HuH-7 (cell line): ENCODE measurements around the gene DNAJC11.
A peak's percentile ranks its signal among the peaks of the same experiment; 100 is the strongest.
"Not testable (repeated sequence)": the region's sequence is repeated elsewhere in the genome, so short reads cannot be mapped to it uniquely, and the experiment has no call there.

Experiments used
- DNase-seq: peaks from one replicate; pipeline ENCODE4 v3.0.0; 2011; ENCODE audit warnings: low spot score

DNAJC11 gene

DNA sequence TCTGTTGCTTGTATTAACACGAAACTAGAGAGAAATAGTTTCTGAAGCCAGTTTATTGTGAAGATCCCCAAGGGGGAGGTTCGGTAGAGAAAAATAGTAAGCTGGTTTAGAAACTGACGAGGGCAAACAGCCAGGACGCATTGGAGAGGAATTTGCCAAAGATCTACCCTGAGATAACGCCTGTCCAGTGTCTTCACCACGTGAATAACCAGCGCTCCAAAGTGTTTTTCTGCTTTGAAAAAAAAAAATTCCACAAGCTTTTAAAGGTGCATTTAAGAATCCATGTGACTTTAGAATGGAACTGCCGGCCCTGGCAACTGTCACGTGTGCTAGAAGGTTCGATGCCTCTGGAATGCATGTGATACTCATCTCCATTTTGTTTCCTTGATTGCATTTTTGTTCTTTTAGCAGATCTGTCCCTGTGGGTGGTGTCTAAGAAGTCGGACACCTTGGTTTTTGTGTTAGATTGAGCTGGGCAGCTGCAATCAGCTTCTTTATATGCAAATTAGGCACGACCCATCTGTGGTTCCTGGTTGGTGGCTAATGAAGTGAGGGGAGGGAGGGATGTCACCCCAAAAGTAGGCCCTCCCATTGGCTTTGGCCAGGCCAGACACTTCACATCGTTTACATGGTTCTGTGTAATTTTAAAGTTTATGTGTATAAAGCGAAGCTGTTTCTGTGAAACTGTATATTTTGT is 78.2 kb downstream of the DNAJC11 start:
- DNase-seq, result no peak

DNA sequence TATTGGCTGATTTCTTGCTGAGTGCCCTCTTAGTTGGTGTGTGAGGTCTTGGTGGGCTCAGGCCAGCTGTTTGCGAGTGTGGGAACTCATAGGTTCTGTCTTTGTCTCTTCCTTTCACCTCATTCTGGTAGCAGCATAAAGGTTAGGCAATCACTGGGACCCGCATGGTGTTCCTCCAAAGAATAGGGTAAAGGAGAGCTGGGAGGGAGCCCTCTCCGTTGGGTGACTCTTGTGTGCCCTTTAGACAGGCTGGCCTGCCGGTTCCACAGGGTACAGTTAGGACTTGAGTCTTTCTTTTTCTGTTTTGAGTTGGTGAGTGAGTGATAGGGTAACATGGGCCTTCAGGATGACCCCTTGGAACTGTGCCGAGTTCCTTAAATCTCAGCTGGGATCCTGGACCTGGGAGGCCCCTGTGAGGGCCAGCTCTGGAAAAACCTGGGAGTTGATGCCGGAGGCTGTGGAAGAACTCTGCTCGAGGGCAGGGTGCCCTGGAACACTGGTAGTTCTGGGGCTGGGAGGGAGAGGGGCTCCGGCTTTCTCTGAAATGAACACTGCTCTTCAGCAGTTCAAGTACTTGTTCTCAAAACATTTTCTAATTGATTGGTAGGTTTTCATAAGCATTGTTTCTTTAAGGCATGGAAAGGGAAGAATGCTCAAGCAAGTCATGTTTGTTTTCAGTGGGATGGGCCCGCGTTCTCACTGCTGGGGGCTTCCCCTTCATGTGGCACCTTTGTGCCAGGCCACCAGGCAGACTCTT is 79.0 kb downstream of the DNAJC11 start:
- no peak for DNase-seq

DNA sequence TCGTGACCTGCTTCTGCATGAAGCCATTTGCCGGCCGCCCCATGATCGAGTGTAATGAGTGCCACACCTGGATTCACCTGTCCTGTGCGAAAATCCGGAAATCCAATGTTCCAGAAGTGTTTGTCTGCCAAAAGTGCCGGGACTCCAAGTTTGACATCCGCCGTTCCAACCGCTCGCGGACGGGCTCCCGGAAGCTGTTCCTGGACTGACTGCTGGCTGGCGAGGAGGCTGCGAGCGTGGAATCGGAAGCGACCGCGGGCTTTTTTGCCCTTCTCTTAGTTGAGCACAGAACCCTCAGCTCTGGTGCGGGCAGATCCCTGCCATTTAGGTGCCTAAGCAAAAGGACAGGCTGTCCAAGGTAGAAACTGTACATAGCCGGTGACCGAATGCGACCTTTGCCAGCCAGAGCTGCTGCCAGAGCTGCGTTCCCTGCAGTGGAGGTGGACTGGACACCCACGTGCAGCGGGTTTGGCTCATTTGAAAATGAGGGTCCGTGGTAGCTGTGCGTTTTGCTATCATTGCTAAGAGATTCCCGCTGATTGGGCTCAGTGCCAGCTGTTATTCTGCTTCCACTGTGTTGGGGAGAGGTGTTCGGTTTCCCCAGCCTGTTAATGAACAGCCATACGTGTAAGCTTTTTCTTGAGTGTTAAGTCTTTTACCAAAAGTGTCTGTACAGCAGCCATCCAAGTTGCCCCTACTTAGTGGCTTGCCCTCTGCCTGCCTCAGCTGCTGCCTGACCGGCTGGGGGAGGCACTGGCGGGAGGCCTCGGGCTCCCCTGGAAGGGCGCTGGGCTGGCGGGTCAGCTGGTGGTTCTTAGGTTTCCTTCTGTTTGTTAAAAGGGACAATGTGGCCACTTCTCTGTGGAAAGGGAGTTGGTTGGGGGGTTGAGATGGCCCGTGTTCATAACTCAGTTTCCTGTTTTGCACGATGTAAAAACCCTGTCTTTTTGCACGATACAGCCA is 79.9 kb downstream of the DNAJC11 start:
- no peak for DNase-seq

DNA sequence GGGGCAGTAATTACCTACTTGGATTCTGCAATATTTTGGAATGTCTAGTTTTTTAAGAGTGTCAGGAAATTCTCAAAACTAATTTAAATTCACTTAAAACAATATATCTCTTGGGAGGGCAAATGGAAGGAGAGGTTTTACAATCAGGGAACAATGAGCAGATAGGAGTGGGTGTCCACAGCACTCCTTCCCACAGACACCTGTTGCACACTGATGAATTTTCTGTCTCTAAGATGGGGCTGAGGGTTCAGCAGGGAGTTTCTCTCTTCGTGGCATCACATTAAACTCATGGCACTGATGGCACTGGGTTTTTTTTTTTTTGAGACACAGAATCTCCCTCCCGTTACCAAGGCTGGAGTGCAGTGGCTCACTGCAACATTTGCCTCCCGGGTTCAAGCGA is 82.6 kb downstream of the DNAJC11 start:
- DNase-seq, result no peak

DNA sequence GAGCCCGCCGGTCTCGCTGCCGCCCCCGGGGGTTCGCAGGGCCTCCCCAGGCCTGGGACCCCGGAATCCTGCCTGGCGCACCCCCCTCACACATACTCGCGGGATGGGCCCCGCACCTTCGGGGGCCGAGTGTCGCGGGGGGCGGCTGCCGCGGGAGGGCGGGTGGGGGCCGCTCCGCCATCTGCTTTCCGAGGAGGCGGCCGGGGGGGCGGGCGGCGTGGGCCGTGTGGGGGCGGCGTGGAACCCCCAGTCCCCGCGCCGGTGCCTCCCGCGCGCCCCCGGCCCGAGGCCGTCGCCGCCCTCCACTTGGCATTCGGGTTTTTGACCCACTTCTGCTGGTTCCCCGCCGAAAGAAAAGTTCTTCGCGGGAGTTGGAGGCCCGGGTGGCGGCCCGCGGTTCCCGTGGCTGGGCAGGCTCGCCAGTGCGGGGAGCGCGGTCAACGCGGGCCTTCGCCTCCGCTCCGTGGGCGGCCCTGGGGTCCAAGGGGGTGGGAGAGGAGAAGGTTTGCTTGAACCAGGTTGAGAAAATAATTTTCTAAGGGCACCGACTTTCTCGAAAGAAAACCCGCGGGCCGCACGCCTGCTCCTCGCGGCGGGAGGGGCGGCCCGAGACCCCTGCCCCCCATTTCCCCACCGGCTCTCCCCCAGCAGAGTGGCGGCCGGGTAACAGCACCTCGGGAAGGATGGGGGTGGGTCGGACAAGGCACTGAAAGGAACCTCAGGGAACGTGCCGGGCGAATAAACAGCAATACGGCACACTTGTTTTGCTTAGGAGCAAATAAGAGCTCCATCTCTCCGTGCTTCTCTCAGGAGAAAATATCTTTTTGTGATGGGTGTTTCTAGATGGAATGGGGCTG is 86.5 kb downstream of the DNAJC11 start:
- no peak for DNase-seq

DNA sequence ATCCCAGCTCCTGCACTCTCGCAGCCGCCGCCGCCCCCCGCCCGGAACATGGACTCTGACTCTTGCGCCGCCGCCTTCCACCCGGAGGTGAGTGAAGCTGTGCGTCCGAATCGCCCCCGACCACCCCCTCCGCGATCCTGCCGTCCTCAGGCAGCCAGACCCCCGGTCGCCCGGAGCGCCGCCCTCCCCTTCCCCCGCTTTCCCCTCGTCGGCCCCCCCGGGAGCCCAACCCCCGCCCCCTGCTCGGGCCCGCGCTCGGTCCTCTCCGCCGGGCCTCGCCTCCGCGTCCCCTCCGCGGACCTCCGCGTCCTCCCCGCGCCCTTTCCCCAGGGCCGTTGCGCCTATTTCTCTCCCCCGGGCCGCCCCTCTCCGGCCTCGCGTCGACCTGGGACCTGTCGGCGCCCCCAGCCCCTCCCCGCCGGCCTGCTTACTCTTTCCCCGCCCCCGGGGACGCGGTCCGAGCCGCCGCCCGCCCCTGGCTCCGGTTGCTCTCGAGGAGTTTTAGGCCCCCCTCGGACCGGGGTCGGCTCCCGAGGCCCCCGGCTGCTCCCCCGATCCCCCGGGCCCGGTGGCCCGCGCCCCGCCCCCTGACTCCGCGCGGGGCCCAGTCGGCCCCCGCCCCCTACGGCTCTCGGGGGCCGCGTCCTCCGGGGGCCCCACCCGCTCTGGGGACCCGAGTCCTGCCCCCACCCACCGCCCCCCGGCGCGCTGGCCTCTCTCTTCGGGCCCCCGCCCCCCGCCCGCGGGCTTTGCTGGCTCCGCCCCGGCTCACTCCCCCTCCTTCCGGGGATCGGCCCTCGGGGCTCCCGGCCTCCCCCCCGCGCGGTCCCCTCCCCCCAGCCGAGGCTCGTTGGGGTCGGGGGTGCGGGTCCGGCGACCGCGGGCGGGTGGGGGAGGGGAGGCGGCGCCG is 87.3 kb downstream of the DNAJC11 start:
- peak; percentile 58 for DNase-seq

DNA sequence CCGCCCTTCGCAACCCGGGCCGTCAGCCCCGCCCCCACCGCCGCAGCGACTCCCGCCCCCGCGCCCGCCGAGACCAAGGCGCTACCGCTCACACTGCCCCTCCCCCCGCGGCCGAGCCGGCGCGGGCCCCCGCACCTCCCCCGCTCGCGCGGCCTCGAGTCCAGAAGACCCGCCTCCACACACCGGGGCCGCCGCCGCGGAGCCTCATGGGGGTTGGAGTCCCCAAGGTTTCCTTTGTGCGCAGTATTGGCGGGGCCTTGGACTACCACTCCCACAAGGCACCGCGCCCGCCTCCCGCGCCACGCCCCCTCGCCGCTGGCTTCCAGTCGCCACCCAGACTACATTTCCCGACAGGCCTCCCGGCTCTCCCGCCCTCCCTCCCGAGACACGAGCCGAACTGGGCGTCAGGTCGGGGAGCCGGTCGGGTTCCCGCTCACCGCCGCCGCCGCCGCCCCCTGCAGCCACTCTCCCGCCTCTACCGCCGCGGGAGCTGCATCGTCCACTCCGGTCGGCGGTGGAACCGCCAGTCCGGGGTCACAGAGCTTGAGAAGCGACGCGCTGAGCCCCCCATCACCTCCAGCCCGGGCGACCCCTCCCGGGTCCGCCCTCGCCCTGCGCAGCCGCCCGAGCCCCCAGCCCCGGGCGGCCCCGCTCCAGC is 88.1 kb downstream of the DNAJC11 start, which contains the start of gene PHF13:
PHF13 (plus strand) TSS at position 371 of the 658 bp plus-strand sequence. CDS start 336 bp downstream, outside the sequence.
- DNase-seq, result peak; percentile 97

DNA sequence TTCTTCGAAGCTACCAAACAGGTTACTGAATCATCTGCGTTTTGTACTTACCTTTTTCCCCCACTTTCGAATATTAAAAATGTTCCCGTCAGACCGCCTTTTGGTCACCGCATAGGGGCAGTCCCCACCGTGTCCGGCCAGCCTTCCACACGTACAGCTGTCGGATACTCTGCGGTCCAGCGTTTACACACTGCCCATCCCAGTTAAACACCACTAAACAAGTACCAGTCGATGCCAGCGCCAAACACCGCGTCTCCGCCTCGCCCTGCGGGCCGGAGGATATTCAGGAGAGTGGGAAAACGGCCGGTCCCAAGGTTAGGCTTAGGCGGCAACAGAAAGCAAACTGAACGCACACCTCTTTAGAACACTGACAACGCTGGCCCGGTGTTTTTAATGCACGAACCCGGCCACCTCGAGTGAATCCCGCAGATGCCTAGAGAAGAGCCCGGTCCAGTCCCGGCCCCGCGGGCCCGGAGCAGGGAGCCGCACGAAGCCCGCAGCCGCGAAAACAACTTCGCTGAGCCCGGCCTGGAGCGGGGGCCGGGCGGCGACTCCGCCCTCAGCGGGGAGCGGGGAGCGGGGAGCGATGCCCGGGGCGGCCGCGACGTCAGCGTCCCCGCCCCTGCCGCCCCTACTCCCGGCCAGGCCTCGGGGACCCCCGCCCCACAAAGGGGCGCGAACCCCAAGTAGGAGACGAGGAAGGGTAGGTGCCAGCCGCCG is 88.8 kb downstream of the DNAJC11 start:
- peak; percentile 67 for DNase-seq

DNA sequence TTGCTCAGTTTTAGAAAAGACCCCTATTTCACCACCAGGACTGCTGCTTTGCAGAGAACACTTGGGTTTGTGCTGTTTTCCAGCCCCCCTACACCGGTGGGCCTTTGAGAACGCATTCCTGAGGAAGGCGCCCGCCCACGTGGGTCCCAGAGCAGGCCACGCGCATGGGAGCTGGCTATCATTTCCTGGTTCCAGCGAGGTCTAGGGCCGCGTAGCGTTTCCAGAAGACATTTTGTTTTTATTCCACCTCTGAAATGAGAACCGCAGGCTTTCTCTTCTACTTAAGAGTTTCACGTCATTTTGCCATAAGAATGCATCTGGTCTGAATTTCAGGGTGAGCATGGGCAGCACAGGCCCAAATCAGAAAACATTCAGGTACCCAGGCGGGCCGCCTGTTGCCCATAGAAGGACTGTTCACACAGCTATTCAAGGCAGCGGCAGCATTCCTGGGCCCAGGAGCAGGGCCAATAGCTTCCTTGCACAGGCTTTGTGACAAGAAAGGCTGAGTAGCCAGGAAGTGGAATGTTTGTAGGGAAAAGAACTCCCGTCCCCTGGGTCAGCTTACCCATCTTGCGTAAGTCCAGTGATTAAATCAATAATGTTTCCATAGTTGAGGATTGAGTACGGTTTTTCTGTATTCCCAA is 97.6 kb downstream of the DNAJC11 start:
- DNase-seq, result peak; percentile 82

DNA sequence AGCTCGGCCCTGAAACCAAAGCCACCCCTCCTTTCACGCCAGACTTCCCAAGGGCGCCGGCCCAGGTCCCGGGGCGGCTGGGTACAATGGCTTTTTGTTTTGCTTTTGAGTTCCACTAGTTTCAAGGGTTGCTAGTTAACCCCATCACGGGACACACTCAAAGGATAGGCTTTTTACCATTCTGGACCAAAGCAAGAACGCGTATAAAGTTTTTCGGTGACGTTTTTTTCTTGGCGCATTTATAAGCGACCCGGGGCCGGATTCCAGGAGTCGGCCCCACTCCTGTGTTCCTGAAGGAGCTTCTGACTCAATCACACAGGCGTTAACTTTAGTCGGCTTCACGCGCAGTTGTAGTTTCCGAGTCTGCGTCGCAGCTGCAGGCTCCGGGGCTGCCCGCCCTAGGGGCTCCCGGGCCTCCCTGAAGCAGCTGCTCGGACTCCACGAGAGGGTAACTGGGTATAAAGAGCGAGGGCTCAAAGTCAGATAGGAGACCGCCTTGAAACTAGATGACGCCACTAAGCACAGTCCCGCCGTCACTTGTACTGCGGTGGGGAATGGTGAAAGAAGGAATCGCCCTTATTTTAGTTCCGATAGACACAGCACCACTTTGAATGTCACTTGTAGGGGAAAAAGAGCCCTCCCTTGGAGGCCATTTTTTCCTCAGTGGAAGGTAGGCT is 98.2 kb downstream of the DNAJC11 start:
- peak; percentile 32 for DNase-seq

DNA sequence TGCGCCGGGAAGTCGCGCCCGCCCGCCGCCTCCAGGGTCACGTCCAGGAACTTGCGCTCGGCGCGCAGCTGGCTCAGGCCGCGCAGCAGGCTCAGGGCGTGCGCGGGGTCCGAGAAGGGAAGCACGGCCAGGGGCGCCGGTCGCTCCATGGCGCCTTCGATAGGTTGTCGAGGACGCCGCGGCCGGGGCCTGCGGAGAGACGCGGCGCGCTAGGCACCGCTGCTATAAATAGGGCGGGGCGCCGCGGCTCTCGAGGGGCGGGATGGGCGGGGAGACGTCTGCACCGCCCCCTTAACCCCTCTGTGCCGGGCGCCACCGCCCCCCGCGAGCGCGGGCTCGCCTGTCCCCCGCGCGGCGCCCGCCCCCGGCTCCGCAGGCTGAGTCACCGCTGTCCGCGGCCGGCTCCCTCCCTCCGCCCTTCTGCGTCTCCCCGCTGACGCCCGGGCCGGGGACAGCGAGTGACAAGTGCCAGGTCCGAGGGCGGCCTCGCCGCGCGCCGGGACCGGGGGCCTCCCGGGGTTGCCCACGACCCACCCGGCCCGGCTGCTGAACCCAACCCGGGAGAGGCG is 98.9 kb downstream of the DNAJC11 start, which contains the start of gene KLHL21:
KLHL21 (minus strand) TSS at position 201 of the 569 bp plus-strand sequence; CDS start at position 149, 52 bp downstream.
- DNase-seq, result peak; percentile 87

DNA sequence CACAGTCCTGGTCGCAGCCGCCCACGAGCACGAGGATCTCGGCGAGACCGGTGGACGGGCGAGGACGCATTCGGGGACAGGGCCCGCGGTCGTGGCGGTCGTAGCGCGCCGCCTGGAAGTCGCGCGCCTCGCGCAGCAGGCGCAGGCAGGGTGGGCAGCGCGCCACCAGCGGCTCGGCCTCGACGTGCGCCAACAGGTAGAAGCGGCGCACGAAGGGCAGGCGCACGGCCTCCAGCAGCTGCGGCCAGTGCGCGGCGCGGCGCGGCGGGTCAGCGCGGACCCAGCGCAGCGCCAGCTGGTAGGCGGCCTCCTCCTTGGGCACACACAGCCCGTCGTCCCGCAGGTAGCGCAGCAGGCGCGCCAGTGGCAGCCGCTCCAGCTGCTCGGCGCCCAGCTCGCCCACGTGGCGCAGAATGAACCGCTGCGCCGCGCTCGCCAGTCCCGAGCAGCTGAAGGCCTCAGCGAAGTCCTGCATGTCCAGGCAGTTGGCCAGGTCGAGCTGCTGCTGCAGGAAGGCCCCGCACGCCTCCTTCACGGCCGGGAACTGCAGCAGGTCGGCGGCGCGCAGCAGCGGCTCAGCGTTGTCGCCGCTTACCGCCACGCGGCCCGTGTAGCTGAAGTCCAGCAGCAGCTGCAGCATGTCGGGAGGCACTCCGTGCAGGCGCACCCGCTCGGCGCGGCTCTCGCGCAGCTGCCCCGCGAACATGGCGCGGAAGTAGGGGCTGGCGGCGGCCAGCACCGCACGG is 99.5 kb downstream of the DNAJC11 start:
- peak; percentile 49 for DNase-seq

DNA sequence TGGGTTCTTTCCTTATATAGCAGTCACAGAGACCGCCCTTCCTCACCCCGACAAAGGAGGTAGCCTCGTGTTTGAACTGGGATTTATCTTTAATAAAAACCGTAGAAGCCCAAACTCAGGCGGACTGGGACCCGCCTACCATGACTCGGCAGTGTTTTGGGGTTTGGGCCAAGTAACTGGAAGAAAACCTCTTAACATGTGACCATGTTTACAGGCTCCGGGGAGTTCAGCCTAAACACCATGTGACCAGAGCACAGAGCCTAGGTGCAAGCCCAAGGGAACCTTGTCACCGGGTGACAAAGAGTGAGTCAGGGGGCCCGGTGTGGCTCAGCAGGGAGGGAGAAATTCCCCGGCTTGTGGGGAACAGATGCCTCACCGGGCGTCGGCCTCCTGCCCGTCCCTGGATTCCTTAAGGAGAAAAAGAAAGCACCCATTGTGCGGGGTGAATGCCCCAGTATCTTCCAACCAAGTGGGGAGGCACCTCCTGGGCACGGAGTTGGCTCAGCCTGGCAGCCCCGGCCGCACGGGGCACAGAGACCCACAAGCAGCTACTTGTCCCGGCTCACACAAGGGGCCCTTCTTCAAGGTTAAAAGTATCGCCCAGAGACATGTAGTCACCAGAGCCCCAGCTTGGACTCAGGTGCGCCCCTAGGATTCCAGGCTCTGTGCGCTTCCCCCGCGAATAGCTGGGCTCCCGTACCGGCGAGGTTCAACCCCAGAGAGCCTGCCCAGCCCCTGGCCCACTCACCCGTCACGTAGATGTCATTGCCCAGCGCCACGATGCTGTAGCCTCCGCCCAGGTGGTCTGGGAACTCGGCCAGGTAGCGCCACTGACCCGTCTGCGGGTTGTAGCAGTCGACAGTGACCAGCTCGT is 100.3 kb downstream of the DNAJC11 start:
- peak; percentile 65 for DNase-seq

DNA sequence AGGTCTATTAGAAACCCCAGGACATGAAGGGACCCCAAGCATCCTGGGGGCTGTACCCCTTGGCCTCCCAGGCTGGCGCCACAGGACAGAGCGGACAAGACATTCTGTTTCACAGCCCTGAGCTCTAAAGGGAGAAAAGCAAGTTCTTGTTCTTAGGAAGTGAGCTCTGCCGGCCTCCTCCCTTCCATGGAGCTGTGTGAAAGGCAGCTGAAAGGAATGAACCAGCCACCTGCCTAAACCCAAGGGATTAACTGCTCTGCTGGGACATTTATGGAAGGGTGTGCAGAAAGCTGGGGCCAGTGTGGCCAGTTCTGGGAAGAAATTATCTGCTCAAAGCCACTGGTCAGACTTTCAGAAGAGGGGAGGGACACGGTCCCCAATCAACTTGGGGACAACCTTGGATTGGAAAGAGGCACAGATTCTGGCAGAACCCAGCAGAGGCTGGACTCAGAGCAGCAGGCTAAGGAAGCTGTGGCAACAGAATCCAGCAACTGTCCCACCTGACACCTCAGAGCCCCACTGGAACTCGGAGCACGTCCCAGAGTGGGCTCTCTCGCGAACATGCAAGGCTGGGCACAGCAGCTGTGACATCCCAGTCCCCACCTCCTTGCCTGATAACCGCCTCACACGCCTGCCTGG is 101.1 kb downstream of the DNAJC11 start:
- no peak for DNase-seq

DNA sequence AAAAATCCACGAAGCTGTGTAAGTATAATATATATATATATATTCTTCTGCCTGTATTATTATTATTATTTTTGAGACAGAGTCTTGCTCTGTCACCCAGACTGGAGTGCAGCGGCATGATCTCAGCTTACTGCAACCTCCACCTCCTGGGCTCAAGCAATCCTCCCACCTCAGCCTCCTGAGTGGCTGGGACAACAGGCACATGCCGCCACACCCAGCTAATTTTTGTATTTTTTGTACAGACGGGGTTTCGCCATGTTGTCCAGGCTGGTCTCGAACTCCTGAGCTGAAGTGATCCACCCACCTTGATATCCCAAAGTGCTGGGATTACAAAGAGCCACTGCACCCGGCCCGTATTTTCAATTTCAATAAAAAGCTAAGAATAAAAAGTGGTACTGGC is 101.6 kb downstream of the DNAJC11 start:
- not testable (repeated sequence) for DNase-seq
